Smooth muscle cell (in vitro differentiated cells): Measurements from ENCODE around the gene LPAR2. TPM values are rescaled to one million over a fixed set of nuclear protein-coding genes. Genes with fewer than 3 reads are reported as not detected.

Experiments
- DNase-seq: peaks from one replicate; lab custom pipeline; 2025; ENCODE audit not compliant: unreplicated experiment; lab: John Stamatoyannopoulos, UW
- H2AFZ ChIP-seq: fragments of 200-600 bp; sonication (generic); 2 replicates; pipeline ENCODE4 v1.6.0; 2016; ENCODE audit warnings: antibody characterized with exemption, low read depth, mild to moderate bottlenecking
- H3F3A ChIP-seq: fragments of 200-600 bp; sonication (generic); 2 replicates; pipeline ENCODE4 v1.6.0; 2017; ENCODE audit warnings: antibody characterized with exemption, low read depth
- H3K27ac ChIP-seq: fragments of 200-600 bp; sonication (generic); 2 replicates; pipeline ENCODE4 v1.5.1; 2016; ENCODE audit warnings: low read depth, mild to moderate bottlenecking
- H3K27me3 ChIP-seq: fragments of 200-600 bp; sonication (generic); 2 replicates; pipeline ENCODE4 v1.6.1; 2016; ENCODE audit warnings: low read depth, mild to moderate bottlenecking
- H3K36me3 ChIP-seq: fragments of 200-600 bp; sonication (generic); 2 replicates; pipeline ENCODE4 v1.5.1; 2016; ENCODE audit warnings: low read depth
- H3K4me1 ChIP-seq: fragments of 200-600 bp; sonication (generic); 2 replicates; pipeline ENCODE4 v1.5.1; 2016; ENCODE audit warnings: low read depth
- H3K4me2 ChIP-seq: fragments of 200-600 bp; sonication (generic); 2 replicates; pipeline ENCODE4 v1.6.0; 2016; ENCODE audit warnings: mild to moderate bottlenecking
- H3K4me3 ChIP-seq: fragments of 200-600 bp; sonication (generic); 2 replicates; pipeline ENCODE4 v1.5.1; 2016; ENCODE audit warnings: mild to moderate bottlenecking
- H3K79me2 ChIP-seq: fragments of 200-600 bp; sonication (generic); 2 replicates; pipeline ENCODE4 v1.6.0; 2016; ENCODE audit warnings: low read depth, mild to moderate bottlenecking
- H3K9ac ChIP-seq: fragments of 200-600 bp; sonication (generic); 2 replicates; pipeline ENCODE4 v1.6.0; 2016; ENCODE audit warnings: low read depth
- H3K9me3 ChIP-seq: fragments of 200-600 bp; sonication (generic); replicated peaks from 2 replicates; pipeline ENCODE4 v1.5.1; 2016; ENCODE audit warnings: low read depth
- H4K20me1 ChIP-seq: fragments of 200-600 bp; sonication (generic); 2 replicates; pipeline ENCODE4 v1.6.0; 2016; ENCODE audit warnings: low read depth
- CTCF ChIP-seq: fragments of 200-600 bp; sonication (generic); IDR thresholded peaks from 2 replicates; pipeline ENCODE4 v1.5.1; 2017; ENCODE audit warnings: borderline replicate concordance, mild to moderate bottlenecking, antibody characterized with exemption; ENCODE audit not compliant: insufficient read depth, poor library complexity, severe bottlenecking
- WGBS: methylation state at CpG from one replicate; pipeline ENCODE4 v1.1.7; 2016; ENCODE audit warnings: low lambda C conversion rate; 5-methylcytosine and 5-hydroxymethylcytosine counted together
- polyA plus RNA-seq: library from polyadenylated mRNA; unstranded; fragments of >200 nt; fragmentation: Nextera tagmentation; extraction: Ambion mirVana; gene quantifications from 2 replicates; pipeline ENCODE4 v1.2.1, GENCODE V29; 2016
- total RNA-seq: library from RNA; depleted of rRNA; stranded (reverse); fragments of >200 nt; gene quantifications from 2 replicates; pipeline ENCODE4 v1.2.3, GENCODE V29; 2014

LPAR2 gene
- total and polyA plus RNA-seq, 2 experiments from 2014 or later, result 13.2 to 20.1 TPM

GRCh38 chr19:19649155-19649554, 21.1 kb upstream of the LPAR2 start:
- H3K4me2 ChIP-seq, result no peak overlapping the region
- no peak overlapping the region for H3K4me3 ChIP-seq
- no peaks in the 10 kb centered on the region for H3K4me1 ChIP-seq
- 93% methylated on average over 6 of the region's 6 CpGs for WGBS
- no peaks in the 10 kb centered on the region for H3K27me3 ChIP-seq
- H3F3A ChIP-seq, result no peaks in the 10 kb centered on the region
- H2AFZ ChIP-seq, result no peak overlapping the region
- H3K79me2 ChIP-seq, result no peaks in the 10 kb centered on the region
- H3K27ac ChIP-seq, result no peak overlapping the region
- no peak for DNase-seq
- no peaks in the 10 kb centered on the region for H3K36me3 ChIP-seq
- no peak for TF ChIP-seq CTCF
- no peaks in the 10 kb centered on the region for H3K9me3 ChIP-seq
- H3K9ac ChIP-seq, result no peak overlapping the region
- no peaks in the 10 kb centered on the region for H4K20me1 ChIP-seq

GRCh38 chr19:19647037-19647835, 19.2 kb upstream of the LPAR2 start:
- Histone ChIP-seq H3K36me3 (no peaks in the 10 kb centered on the region), H3K27ac (no peak overlapping the region), H3K4me2 (no peak overlapping the region), H3K27me3 (no peaks in the 10 kb centered on the region), H3F3A (no peaks in the 10 kb centered on the region), H3K79me2 (no peaks in the 10 kb centered on the region), H2AFZ (no peak overlapping the region), H3K4me3 (no peak overlapping the region), H3K9me3 (no peaks in the 10 kb centered on the region), H3K9ac (no peak overlapping the region), H4K20me1 (no peaks in the 10 kb centered on the region), H3K4me1 (peaks cover 5% of the 10 kb centered on the region)
- no peak for TF ChIP-seq CTCF
- DNase-seq, result no peak
- WGBS, result over 99% methylated on average over 28 of the region's 29 CpGs

GRCh38 chr19:19645233-19645870, 17.3 kb upstream of the LPAR2 start:
- Histone ChIP-seq H3K4me3 (no peak overlapping the region), H3K9me3 (no peaks in the 10 kb centered on the region), H3K4me2 (no peak overlapping the region), H2AFZ (no peak overlapping the region), H3K27me3 (no peaks in the 10 kb centered on the region), H3K36me3 (no peaks in the 10 kb centered on the region), H3K27ac (no peak overlapping the region), H4K20me1 (no peaks in the 10 kb centered on the region), H3F3A (no peaks in the 10 kb centered on the region), H3K79me2 (no peaks in the 10 kb centered on the region), H3K4me1 (peaks cover 5% of the 10 kb centered on the region), H3K9ac (no peak overlapping the region)
- DNase-seq, result no peak
- WGBS, result 97% methylated on average over 17 of the region's 17 CpGs
- no peak for TF ChIP-seq CTCF

- no peaks in the 10 kb centered on the region for H3K9me3 ChIP-seq
- peaks cover 5% of the 10 kb centered on the region for H3K4me1 ChIP-seq
- no peaks in the 10 kb centered on the region for H3K79me2 ChIP-seq
- no peak for TF ChIP-seq CTCF
- no peaks in the 10 kb centered on the region for H3K27me3 ChIP-seq
- no peak for DNase-seq
- peak overlapping the region; percentile 86 for H3K4me3 ChIP-seq
- H3K9ac ChIP-seq, result no peak overlapping the region
- H3K27ac ChIP-seq, result no peak overlapping the region
- H2AFZ ChIP-seq, result no peak overlapping the region
- H3K4me2 ChIP-seq, result peak overlapping the region; percentile 95
- WGBS, result 55% methylated on average over 5 of the region's 5 CpGs
- no peaks in the 10 kb centered on the region for H3K36me3 ChIP-seq
- H3F3A ChIP-seq, result no peaks in the 10 kb centered on the region
- no peaks in the 10 kb centered on the region for H4K20me1 ChIP-seq
Observed at GRCh38 chr19:19644054-19644388, 16.0 kb upstream of the LPAR2 start.
